ENCODE measurements around the gene WIF1.

Gene WIF1

GRCh38 chr12:65022421-65022820 is 98.7 kb downstream of the WIF1 start:
- DNase-seq (ENCODE audit: low read depth, low spot score), result no peak
- H3K4me3 ChIP-seq (ENCODE audit: low read depth, low read length), result no peak overlapping the region
- in situ Hi-C loops (cut with HindIII; ENCODE audit: low sequenced_read_pairs), result no loop called here
- no peak for TF ChIP-seq CTCF (IDR thresholded peaks at IDR 0.05; ENCODE audit: low read depth, low read length)

- H3K4me3 ChIP-seq (ENCODE audit: low read depth, low read length), result no peak overlapping the region
- DNase-seq (ENCODE audit: low read depth, low spot score), result no peak
- TF ChIP-seq CTCF (IDR thresholded peaks at IDR 0.05; ENCODE audit: low read depth, low read length), result no peak
- in situ Hi-C loops (cut with HindIII; ENCODE audit: low sequenced_read_pairs), result no loop called here
These were observed 101.3 kb downstream of the WIF1 start for GRCh38 chr12:65019696-65020234.

GRCh38 chr12:65016881-65017650 is 104.0 kb downstream of the WIF1 start:
- in situ Hi-C loops (cut with HindIII; ENCODE audit: low sequenced_read_pairs), result no loop called here

GRCh38 chr12:65015850-65016249 is 105.3 kb downstream of the WIF1 start:
- in situ Hi-C loops (cut with HindIII; ENCODE audit: low sequenced_read_pairs), result no loop called here
- DNase-seq (ENCODE audit: low read depth, low spot score), result no peak
- no peak overlapping the region for H3K4me3 ChIP-seq (ENCODE audit: low read depth, low read length)
- TF ChIP-seq CTCF (IDR thresholded peaks at IDR 0.05; ENCODE audit: low read depth, low read length), result no peak

More at GRCh38 chr12:65016881-65017650, 104.0 kb downstream of the WIF1 start:
- TF ChIP-seq CTCF (IDR thresholded peaks at IDR 0.05; ENCODE audit: low read depth, low read length), result no peak
- no peak overlapping the region for H3K4me3 ChIP-seq (ENCODE audit: low read depth, low read length)
- no peak for DNase-seq (ENCODE audit: low read depth, low spot score)

- no peak for DNase-seq (ENCODE audit: low read depth, low spot score)
- no peak for TF ChIP-seq CTCF (IDR thresholded peaks at IDR 0.05; ENCODE audit: low read depth, low read length)
- in situ Hi-C loops (cut with HindIII; ENCODE audit: low sequenced_read_pairs), result no loop called here
- H3K4me3 ChIP-seq (ENCODE audit: low read depth, low read length), result no peak overlapping the region
These were observed 106.4 kb downstream of the WIF1 start for GRCh38 chr12:65014504-65015271.

GRCh38 chr12:65010437-65010836 is 110.7 kb downstream of the WIF1 start:
- no peak overlapping the region for H3K4me3 ChIP-seq (ENCODE audit: low read depth, low read length)
- in situ Hi-C loops (cut with HindIII; ENCODE audit: low sequenced_read_pairs), result no loop called here
- no peak for TF ChIP-seq CTCF (IDR thresholded peaks at IDR 0.05; ENCODE audit: low read depth, low read length)
- no peak for DNase-seq (ENCODE audit: low read depth, low spot score)

All from astrocyte of the spinal cord (primary cell).